IPS DF 4.7 (cell line): ENCODE results near the gene SPRING1.
"Not testable (repeated sequence)": the region's sequence is repeated elsewhere in the genome, so short reads cannot be mapped to it uniquely, and the experiment has no call there.

ENCODE experiments used
- DNase-seq: peaks from one replicate; pipeline ENCODE4 v3.0.0-alpha.2; 2013; ENCODE audit warnings: low spot score; ENCODE audit errors: extremely low read depth

SPRING1 gene

GRCh38 chr12:116742787-116743186 is 4.9 kb upstream of the SPRING1 start:
- DNase-seq: not testable (repeated sequence)

GRCh38 chr12:116739381-116739887 is 1.6 kb upstream of the SPRING1 start:
- DNase-seq: no peak

- no peak for DNase-seq
Observed at GRCh38 chr12:116736962-116737773, 701 bp downstream of the SPRING1 start.

- no peak for DNase-seq
Observed at GRCh38 chr12:116735951-116736599, 1.8 kb downstream of the SPRING1 start.

GRCh38 chr12:116735084-116735483 is 2.8 kb downstream of the SPRING1 start:
- DNase-seq: no peak

- no peak for DNase-seq
Observed at GRCh38 chr12:116734156-116734768, 3.6 kb downstream of the SPRING1 start.

GRCh38 chr12:116731801-116732200 is 6.1 kb downstream of the SPRING1 start:
- DNase-seq: no peak

GRCh38 chr12:116727891-116728290 is 10.0 kb downstream of the SPRING1 start:
- no peak for DNase-seq

GRCh38 chr12:116727261-116727660 is 10.6 kb downstream of the SPRING1 start:
- DNase-seq: no peak

- no peak for DNase-seq
Observed at GRCh38 chr12:116726694-116727093, 11.2 kb downstream of the SPRING1 start.

- no peak for DNase-seq
Observed at GRCh38 chr12:116722245-116722644, 15.6 kb downstream of the SPRING1 start.

GRCh38 chr12:116719731-116720528 is 17.9 kb downstream of the SPRING1 start:
- no peak for DNase-seq

- DNase-seq: no peak
Observed at GRCh38 chr12:116718655-116719454, 19.0 kb downstream of the SPRING1 start.

- no peak for DNase-seq
Observed at GRCh38 chr12:116717466-116718437, 20.1 kb downstream of the SPRING1 start.

GRCh38 chr12:116714175-116714574 is 23.7 kb downstream of the SPRING1 start:
- DNase-seq: no peak

- no peak for DNase-seq
Observed at GRCh38 chr12:116713527-116713926, 24.3 kb downstream of the SPRING1 start.

- DNase-seq: no peak
Observed at GRCh38 chr12:116712458-116713303, 25.2 kb downstream of the SPRING1 start.

GRCh38 chr12:116710370-116711150 is 27.3 kb downstream of the SPRING1 start:
- no peak for DNase-seq
